NCI-H510A (cell line): ENCODE measurements around the gene WASF1.
"Not testable (repeated sequence)": the region's sequence is repeated elsewhere in the genome, so short reads cannot be mapped to it uniquely, and the experiment has no call there.

Experiments used
- DNase-seq: peaks from one replicate; lab custom pipeline; 2025; lab: John Stamatoyannopoulos, UW

Gene WASF1

DNA sequence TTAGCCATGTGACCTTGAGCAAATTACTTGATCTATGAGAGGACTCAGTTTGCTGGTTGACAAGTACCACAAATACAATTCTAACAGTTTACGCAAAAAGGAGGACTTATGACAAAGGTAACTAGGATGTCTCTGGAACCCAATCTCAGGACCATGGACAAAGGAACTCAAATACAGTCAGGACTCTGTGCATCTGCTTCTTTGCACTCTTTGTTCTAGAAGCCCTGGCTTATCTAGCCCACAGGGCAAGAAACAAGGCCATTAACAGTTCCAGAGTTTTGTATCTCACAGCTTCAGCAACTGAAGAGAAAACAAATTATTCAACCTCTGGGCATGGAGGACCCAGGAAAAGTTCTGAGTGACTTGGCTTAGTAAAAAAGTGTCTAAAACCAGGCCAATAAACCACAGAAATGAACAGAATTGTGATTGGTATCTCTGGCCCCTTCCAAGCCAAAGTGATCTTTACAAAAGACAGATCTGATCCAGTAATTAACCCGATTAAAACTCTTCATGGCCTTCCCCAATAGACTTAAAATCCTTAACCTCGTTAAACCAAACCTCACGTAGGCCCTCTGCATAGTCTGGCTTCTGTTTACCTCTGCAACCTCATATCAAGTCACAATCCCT is 5.9 kb downstream of the WASF1 start:
- no peak for DNase-seq

DNA sequence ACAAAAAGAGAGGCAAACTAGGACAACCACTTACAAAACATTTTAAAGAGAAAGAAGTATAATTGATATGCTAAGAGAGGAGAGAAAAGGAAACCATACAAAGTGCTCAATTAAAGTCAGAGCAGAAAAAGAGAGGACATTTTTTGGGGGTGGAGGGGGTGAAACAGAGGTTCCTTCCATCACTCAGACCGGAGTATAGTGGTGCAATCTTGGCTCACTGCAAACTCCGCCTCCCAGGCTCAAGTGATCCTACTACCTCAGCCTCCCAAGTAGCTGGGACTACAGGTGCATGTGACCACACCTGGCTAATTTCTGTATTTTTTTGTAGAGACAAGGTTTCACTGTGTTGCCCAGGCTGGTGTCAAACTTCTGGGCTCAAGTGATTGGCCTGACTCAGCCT is 9.4 kb downstream of the WASF1 start:
- no peak for DNase-seq

DNA sequence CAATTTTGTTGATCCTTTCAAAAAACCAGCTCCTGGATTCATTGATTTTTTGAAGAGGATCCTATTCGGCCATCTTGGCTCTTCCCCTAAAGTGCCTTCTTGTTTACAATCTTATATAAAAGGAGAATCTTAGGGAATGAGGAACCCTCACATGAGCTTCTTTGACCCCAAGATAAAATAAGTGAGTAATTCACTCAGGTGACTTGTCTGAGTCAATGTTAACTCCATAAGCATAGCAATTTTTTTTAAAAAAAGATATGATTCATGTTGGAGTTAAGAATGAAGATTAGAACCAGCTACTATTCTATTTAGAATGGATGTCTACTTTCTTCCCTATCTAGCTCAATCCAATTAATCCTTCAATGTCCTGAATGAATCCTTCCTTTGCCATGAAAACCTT is 21.0 kb downstream of the WASF1 start:
- DNase-seq: no peak

DNA sequence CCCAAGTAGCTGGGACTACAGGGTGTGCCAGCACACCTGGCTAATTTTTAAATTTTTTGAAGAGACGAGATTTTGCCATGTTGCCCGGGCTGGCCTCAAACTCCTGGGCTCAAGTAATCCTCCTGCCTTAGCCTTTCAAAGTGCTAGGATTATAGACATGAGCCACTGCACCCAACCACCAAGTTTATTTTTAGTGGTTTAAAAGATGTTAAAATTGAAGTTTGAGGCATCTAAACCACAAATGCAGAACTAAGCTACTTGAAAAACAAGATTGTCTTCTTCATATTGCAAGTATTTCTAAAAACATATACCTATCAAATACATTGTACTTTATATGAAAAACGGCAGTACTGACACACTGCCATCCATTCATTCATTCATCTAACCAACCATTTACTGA is 31.6 kb downstream of the WASF1 start:
- DNase-seq: no peak

DNA sequence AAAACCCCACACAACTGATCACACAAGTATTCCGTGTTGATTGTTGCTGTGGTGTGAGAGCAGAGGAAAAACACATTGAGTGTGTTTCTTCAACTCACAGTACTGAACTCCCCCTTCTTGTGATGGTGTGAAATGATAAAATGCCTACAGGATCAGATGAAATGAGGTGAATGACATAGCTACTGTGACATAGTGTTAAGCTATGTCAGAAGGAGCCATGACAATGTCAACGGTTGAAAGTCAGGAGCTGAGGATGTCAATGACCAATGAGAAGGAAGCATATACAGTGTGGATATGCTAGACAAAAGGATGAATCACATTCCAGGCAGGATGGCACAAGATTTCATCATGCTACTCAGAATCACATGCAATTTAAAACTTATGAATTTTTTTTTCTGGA is 38.8 kb downstream of the WASF1 start:
- no peak for DNase-seq

DNA sequence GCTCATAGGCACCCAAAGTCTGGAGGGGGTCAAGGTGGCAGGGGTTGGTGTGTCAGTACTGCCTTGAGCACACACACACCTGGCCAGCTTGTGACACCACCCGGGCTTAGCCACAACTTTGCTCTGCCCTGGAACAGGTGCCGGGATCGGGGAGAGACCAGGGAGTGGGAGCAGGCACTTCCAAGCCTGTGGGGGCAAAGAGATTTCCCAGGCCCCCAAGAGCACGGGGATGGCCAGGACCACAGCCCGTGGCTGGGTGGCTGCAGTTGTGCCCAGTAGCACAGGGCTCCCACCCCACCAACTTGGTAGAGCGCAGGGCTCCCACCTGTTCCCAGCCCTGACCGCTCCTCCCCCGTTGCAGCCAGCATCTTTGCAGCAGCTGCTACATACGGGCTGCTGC is 40.4 kb downstream of the WASF1 start:
- DNase-seq: no peak

DNA sequence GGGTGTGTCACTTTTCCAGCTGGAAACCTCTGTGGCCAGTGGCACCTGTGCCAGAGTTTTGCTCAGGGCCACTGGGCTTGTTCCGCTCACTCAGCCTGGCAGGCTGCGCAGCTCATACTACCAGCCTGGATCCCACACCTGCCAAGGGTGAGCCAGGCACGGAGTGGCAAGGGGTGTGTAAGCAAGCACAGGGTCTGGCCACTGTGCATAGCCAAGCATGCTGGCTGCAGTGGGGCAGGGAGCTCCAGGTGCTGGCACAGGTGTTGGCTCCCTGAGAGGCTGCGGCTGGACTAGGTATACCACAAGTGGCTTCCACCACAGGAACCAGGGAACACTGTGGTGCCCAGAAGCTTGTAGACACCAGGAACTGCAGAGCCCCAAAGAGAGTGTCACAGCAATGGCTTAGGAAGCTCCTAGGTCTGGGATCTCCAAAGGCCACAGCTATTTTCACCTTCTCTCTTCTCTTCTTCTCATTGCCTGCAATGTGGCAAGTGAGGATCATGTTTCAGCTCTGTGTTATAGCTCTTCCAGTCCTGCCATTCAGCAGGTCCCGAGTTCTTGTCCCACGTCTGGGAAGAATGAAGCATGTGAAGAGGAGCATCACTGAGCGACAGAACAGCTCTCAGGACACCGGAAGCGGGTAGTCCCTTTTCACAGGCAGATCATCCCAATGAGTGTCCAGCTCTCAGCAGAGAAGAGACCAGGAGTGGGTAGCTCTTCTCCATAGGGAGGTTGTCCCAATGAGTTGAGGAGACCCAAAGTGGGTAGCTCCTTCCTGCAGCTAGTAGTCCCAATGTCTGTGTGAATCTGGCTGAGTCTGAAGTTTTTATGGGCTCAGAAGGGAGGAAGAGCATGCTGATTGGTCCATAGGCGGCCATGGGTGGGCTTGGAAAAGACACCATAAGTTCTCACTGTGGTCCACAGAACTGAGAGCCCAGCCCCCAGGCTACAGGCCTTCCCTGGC is 41.3 kb downstream of the WASF1 start:
- no peak for DNase-seq

DNA sequence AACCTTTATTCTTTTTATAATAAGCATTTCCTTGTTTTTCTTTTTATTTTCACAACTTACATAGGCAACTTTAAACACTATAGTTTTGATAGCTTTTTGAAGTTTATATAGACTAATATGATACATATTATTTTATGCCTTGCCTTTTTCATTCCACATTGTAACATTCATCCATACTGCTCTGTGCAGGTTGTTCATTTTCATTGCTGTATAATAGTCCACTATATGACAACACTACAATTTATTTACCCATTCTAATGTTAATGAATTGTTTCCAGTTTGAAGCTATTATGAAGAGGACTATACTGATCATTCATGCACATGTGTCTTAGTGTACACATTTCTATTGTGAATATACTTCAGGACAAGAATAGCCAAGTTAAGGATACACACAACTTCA is 49.1 kb downstream of the WASF1 start:
- no peak for DNase-seq

DNA sequence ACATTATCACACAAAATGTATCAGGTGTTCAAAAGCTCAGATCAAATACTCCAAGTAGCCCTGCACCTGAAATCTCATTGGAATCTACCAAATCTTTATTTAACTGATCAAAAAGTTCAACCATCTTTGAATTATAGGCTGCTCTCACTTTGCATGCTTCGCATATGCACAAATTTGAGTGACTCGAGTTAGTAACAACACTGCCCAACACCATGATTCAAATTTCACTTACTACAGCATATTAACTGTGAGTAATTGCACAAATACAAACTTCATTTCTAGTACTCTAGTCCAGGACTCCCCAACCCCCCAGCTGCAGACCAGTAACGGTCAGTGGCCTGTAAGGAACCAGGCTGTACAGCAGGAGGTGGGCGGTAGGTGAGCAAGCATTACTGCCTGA is 51.1 kb downstream of the WASF1 start:
- no peak for DNase-seq

DNA sequence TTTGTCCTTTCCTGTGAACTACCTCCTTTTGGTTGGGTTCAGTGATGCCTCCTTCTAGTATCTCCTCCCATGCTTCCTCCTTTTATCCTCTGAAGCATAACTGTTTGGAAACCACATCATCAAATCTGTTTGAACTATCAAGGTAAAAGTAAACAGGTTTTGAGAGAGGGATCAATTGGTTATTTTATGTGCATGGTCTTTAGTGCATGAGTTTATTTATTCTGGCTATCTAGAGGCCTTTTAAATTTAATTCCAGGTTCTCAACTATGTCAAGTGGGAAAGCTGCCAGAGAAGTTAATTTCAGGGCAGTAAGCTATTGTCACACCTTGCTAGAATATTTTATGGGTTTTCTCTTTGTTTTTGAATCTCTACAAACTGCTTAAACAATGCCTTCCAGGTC is 54.1 kb downstream of the WASF1 start:
- no peak for DNase-seq

DNA sequence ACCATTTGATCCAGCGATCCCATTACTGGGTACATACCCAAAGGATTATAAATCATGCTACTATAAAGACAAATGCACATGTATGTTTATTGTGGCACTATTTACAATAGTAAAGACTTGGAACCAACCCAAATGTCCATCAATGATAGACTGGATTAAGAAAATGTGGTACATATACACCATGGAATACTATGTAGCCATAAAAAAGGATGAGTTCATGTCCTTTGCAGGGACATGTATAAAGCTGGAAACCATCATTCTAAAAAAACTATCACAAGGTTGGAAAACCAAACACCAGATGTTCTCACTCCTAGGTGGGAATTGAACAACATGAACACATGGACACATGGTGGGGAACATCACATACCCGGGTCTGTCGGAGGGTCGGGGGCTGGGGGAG is 57.8 kb downstream of the WASF1 start:
- not testable (repeated sequence) for DNase-seq

DNA sequence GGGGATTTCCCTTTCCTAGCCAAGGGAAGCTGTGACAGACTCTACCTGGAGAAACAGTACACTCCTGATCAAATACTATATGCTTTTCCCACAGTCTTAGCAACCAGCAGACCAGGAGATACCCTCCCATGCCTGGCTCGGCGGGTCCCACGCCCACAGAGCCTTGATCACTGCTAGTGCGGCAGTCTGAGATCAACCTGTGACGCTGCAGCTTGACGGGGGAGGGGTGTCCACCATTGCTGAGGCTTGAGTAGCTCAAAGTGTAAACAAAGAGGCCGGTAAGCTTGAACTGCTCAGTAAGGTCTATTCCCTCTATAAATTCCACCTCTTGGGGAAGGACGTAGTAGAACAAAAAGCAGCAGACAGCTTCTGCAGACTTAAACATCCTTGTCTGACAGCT is 63.2 kb downstream of the WASF1 start:
- no peak for DNase-seq

DNA sequence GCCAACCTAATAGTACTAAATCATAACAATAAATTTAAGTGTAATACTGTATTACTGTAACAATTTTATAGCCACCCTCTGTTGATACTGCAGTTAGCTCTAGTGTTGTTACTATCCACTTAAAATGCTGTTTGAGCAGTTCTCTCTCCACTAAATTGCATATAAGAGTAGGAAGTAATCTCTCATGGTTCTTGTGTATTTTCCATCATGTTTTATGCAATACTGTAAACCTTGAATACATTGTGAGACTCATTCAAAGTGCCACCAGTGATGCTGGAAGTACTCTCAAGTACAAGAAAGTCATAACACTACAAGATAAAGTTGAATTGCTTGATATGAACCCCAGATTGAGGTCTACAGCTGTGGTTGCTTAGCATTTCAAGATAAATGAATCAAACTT is 65.5 kb downstream of the WASF1 start:
- no peak for DNase-seq

DNA sequence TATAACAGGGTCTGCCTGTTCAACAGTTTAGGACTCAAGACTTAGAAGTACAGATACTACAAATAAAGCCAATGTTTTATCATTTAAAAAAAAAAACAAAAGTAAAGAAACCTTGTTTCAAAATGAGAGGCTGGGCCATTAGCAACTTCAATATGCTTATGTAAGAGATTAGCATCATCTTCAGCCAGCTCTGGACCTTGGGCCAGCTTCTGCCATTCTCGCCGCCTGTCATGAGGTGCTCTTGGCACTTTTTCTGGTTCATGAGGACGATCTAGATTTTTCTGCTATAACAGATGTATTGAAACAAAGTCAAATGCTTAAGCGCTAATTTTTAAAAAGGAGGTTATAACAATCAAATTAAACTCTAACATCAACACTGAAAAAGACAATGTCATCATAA is 74.2 kb downstream of the WASF1 start:
- DNase-seq: no peak

DNA sequence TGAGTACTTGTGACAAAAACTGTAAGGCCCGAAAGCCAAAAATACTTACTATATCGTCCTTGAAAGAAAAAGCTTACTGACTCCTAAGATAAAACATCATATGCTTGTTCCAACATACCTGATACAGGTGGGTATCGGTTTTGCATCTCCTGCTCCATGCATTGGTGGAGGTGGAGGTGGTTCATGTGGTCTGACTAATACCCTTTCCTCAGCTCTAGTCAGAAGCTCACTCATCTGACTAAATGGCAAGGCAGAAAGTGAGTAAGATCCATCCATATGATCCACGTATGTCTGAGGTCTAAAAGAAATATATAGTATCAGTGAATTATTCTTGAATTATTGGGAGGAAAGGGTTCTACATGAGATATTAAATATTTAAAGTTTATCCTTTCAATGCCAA is 76.2 kb downstream of the WASF1 start:
- DNase-seq: no peak

DNA sequence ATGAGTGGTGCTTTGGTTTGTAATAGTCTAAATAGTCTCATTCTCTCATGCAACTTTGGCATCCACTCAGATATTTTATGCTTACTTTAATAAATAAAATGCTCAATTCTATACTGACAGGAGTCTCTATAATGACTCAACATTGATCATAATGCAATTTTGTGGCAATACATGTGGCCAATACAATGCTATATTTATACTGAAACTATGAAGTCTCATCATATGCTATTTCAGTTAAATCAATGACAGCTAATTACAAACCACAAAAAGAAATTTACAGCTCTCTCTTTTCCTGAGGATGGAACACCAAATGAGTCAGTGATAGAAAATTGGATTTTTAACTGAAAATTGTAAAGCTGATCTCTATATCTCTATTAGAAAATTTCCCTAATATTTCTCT is 77.1 kb downstream of the WASF1 start:
- DNase-seq: no peak

DNA sequence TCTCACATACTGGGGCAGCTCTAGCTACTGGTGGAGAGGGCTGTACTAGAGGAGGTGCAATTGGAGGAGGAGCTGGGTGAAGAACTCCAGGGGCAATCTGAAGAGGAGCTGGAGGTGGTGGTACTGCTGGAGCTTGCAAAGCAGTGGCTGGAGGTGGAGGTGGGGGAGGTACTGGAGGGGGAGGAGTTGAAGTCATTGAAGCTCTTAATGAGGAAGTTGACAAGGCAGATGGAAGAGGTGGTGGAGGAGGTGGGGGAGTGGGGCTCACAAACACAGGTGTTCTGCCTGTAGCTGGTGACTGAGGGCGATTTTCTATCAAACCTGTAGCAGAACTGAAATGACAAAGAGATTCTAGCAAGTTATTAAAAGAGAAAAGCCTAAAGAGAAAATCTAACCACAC is 77.6 kb downstream of the WASF1 start:
- no peak for DNase-seq

DNA sequence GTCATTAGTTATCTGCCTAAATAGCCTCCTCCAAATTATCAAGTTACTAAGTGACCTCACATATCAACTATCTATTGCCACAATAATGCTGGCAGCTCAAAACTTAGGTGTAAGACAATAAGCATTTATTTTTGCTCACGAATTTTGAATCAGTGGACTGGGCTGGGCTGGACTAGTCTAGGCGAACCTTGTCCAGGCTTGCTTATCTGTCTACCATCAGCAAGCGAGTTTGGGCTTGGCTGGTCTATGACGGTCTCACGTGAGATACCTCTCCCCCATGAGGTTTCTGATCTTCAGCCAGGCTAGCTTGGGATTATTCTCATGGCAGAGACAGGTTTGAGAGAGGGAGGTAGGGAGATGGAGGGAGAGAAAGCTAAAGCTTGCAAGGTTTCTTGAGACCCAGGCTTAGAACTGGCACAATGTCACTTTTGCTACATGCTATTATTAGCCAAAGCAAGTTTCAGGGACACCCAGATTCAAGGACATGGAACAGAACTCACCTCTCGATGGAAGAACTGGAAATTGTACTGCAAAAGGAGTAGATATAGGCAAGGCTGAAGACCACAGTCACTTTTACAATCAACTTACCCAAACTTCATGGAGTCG is 80.9 kb downstream of the WASF1 start:
- no peak for DNase-seq

DNA sequence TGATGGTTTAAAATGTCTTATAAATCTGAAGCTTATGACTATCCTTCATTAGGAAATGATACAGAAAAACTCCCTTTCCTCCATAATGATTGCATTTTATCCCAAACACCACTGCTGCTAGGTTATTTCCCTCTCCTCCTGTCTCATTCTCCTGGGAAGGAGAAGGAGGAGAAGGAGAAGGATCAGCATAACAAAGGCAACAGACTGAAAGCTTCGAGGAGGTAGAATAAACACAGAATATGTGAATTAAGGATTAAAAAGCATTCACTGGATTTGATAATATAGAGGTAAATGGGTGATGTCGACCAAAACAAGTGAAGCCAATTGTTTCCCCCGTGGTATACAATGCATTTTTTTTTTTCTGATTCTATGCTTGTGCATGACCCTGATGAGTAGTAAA is 82.0 kb downstream of the WASF1 start:
- no peak for DNase-seq

DNA sequence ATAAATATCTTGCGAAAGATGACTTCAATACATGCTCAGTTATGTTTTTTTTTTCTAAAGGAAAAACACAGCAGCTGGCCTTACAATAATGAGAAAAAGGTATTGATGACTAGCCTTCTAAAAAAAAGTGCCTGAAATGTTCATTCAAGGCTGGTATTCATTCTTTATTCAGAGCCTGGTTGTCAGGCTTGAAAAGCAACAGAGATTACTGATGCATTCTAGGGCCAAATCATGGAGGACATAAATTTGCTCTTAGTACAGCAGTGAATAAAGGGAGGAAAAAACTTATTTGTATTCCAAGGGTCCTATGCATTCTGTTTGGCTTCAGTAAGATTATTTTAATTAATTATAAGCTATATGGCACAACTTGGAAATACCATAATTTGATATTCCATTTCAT is 83.5 kb downstream of the WASF1 start:
- no peak for DNase-seq

DNA sequence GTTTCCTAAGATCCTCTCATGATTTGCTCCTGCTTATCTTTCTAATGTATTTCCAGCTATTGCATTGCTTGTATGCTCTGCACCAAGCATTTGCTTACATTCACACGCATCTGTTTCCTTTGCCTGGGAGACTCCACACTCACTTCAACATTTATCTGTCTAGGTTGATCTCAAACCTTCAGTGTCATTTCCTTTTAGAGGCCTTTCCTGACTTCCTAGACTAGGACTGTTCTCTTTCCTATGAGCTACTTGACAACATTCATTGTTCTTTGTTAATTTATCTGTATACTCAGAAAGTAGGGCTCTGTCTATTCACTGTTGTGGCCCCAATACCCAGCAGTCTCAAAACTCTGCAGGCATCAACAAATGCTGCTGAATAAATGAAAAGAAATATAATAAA is 84.4 kb downstream of the WASF1 start:
- DNase-seq: no peak

DNA sequence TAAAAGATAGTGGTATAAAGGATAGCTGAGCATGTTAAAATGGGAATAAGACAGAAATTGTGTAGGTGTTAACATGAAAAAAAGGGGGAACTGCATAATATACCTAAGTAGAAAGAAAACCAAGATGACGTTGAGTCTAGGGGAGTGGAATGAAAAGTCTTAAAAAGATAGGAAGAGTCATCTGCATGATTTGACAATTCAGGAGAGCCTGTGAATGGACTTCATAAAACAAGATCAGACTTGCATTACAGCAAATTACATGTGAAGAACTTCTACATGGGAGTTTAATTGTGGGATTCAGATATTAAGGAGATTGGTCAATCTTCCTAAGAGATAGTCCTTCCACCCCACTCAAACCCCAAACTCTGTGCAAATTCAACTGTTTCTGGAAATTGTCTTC is 85.5 kb downstream of the WASF1 start:
- DNase-seq: no peak

DNA sequence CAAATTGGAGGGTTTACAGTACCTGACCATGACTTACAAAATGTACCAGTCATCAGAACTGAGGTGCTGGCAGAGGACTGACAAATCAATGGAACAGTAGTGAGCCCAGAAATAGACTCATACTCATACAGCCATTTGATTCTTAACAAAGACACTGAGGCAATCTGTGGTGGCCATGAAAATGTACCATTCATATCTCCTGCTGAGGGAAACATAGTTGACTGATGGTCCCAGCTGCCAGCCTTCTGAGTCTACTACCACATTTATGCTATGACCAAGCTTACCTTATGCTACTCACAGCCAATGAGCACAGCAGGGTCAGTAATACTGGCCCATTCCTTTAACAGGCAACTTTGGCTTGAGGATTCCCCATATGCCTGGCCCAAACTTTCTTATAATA is 88.6 kb downstream of the WASF1 start:
- no peak for DNase-seq
